Heart left ventricle (tissue), 16 donors: ENCODE measurements around the gene KRT4. TPM values are rescaled to one million over a fixed set of nuclear protein-coding genes. Genes with fewer than 3 reads are reported as not detected.

ENCODE experiments used
- ATAC-seq, 4 donors: fragments of 200-7000 bp; cut with Tn5 transposase; one replicate each; pipeline ENCODE4 v1.9.1; 2020 to 2022; ENCODE audit warnings: moderate library complexity in 4 of 4, mild to moderate bottlenecking in 3 of 4, moderate number of reproducible peaks in 1 of 4
- DNase-seq, 5 donors: peaks; one replicate each; pipeline ENCODE4 v3.0.0-alpha.2; 2020
- H3K27ac ChIP-seq, 12 donors: fragments of 200-600 bp; sonication (generic) in 4 of 12; one replicate each; pipeline versions ENCODE4 v1.5.0 to v1.8.0; 2016 to 2022; ENCODE audit warnings: mild to moderate bottlenecking in 2 of 12
- H3K27me3 ChIP-seq, 9 donors: fragments of 200-600 bp; sonication (generic) in 2 of 9; one replicate each; pipeline versions ENCODE4 v1.5.1 to v1.8.0; 2016 to 2022; ENCODE audit warnings: mild to moderate bottlenecking in 3 of 9
- H3K36me3 ChIP-seq, 9 donors: fragments of 200-600 bp; sonication (generic) in 2 of 9; one replicate each; pipeline versions ENCODE4 v1.5.0 to v1.8.0; 2018 to 2022; ENCODE audit warnings: mild to moderate bottlenecking in 2 of 9
- H3K4me1 ChIP-seq, 12 donors: fragments of 200-600 bp; sonication (generic) in 4 of 12; one replicate each; pipeline versions ENCODE4 v1.5.0 to v1.8.0; 2016 to 2022; ENCODE audit warnings: mild to moderate bottlenecking in 3 of 12
- H3K4me3 ChIP-seq, 12 donors: fragments of 200-600 bp; sonication (generic) in 4 of 12; one replicate each; pipeline versions ENCODE4 v1.5.0 to v1.8.0; 2017 to 2022; ENCODE audit warnings: mild to moderate bottlenecking in 9 of 12, moderate library complexity in 4 of 12
- H3K9me3 ChIP-seq, 12 donors: fragments of 200-600 bp; sonication (generic) in 4 of 12; one replicate each; pipeline versions ENCODE4 v1.5.0 to v1.8.0; 2016 to 2022; ENCODE audit warnings: mild to moderate bottlenecking in 1 of 12
- POLR2A ChIP-seq, 2 donors: fragments of 450-650 bp; IDR thresholded peaks; one replicate each; pipeline ENCODE4 v1.6.1; 2017; ENCODE audit warnings: antibody characterized with exemption in 2 of 2, mild to moderate bottlenecking in 2 of 2, moderate library complexity in 2 of 2
- WGBS, 4 donors: extraction: QIAGEN DNeasy Blood & Tissue Kit in 2 of 4; methylation state at CpG; one replicate each; pipeline versions ENCODE4 v1.1.5 to v1.1.7; 2013 to 2018; 5-methylcytosine and 5-hydroxymethylcytosine counted together
- intact Hi-C, 10 donors: fragments of 100-400 bp; cut with DNase I; formaldehyde crosslinking; loops; one replicate each; pipeline versions ENCODE4 v1.11.1 to v1.14.2; 2022
- polyA plus RNA-seq, 2 donors: library from polyadenylated mRNA; stranded (reverse); fragments of 200-250 nt; gene quantifications; one replicate each; pipeline ENCODE4 v1.2.3, GENCODE V29; 2013
- total RNA-seq, 9 donors: library from RNA; depleted of rRNA in 2 of 9; stranded (reverse); fragments of >200 nt in 2 of 9; fragmentation: NEBNext Ultra II Directional in 3 of 9; extraction: Animal tissue kit (Norgen Biotek cat#: 25700) in 3 of 9; gene quantifications; one replicate each; pipeline versions ENCODE4 v1.1.0 to v1.2.4, GENCODE V29; 2016 to 2023
- TF ChIP-seq, protein P1 (sequence below), 12 donors: fragments of 200-600 bp; sonication (generic) in 4 of 12; IDR thresholded peaks; one replicate each; pipeline versions ENCODE4 v1.5.0 to v1.8.0; 2018 to 2022; ENCODE audit warnings: antibody characterized with exemption in 12 of 12, mild to moderate bottlenecking in 5 of 12
- donor health status: ischemic (EF 13 %, LVEDD 7.1; RV severe dilation, severe dysfunction).
- donor health status: healthy with polysubstance abuse.
- donor health status: DM: no; HTN: yes; CAD: no.
- donor health status: DM: no; HTN: no; CAD: no.
- donor health status: ischemic (EF 25% LVEDD 6.9; RV normal size, moderate dysfunction).
- donor health status: ischemic (EF 25% LVEDD 5.7; RV mildly dilated, moderate dysfunction).
- donor health status: healthy.
- donor health status: DM: yes; HTN: yes; CAD: no.
- donor health status: ischemic (EF 35%, LVEDD 5.7; RV mildly dilated, moderate dysfunction).
- donor health status: nonischemic (EF 11% LVEDD 7.7; RV severe dilation, severe dysfunction).
- donor health status: DM: yes; HTN: yes; CAD: no.
- donor health status: PGD.
- donor health status: ischemic (EF 29% LVEDD 5.4; RV normal size, mild dysfunction).
- donor health status: nonischemic (EF 23%, LVEDD 6.1; RV moderate dilation, normal function).

Gene KRT4
- total and polyA plus RNA-seq, 11 donors = 0.51 TPM; not detected in 10

DNA sequence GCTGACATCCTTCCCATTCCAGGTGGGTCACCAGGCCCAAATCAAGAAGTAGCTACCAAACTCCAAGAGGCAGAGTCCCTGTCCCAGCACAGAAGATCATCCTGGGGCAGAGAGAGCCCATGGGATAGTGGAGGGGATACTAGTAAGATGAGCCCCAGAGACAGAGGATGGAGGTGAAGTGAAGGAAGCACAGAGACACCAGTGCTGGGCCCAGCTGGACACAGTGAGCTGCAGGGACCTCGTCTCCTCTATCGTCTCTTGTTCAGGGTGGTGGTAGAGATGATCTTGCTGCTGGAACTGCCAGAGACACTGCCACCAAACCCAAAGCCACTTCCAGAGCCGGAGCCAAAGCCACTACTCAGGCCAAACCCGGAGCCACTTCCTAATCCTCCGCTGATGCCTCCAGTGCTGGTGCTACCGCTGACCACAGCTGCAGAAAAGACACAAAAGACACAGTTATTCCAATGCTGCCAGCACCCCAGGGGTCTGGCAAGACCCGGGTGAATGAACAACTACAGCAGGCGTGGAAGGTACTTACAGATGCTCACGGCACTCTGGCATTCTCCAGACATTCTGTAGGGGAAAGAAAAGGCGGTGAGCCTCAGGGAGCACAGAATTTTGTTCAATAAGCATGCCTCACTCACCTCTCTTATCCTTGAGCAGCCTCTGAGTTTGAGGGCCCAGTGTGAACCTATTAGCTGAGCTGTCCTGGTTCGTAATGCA, 6.9 kb downstream of the KRT4 start:
- Histone ChIP-seq H3K4me1 (no peaks in the 10 kb centered on the region), H3K27ac (no peak overlapping the region), H3K36me3 (no peaks in the 10 kb centered on the region), H3K27me3 (peaks cover 0 to 16% (median 0%) of the 10 kb centered on the region in 9 donors), H3K9me3 (no peaks in the 10 kb centered on the region), H3K4me3 (no peak overlapping the region)
- ATAC-seq (no peak), DNase-seq (no peak)
- 82 to 89% (median 86%) methylated on average over 10 to 11 of the region's 11 CpGs for WGBS, 4 donors
- intact Hi-C loops = no loop called here
- TF ChIP-seq, protein P1, sequence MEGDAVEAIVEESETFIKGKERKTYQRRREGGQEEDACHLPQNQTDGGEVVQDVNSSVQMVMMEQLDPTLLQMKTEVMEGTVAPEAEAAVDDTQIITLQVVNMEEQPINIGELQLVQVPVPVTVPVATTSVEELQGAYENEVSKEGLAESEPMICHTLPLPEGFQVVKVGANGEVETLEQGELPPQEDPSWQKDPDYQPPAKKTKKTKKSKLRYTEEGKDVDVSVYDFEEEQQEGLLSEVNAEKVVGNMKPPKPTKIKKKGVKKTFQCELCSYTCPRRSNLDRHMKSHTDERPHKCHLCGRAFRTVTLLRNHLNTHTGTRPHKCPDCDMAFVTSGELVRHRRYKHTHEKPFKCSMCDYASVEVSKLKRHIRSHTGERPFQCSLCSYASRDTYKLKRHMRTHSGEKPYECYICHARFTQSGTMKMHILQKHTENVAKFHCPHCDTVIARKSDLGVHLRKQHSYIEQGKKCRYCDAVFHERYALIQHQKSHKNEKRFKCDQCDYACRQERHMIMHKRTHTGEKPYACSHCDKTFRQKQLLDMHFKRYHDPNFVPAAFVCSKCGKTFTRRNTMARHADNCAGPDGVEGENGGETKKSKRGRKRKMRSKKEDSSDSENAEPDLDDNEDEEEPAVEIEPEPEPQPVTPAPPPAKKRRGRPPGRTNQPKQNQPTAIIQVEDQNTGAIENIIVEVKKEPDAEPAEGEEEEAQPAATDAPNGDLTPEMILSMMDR (IDR thresholded peaks at IDR 0.05) = no peak
- no peak for TF ChIP-seq POLR2A (IDR thresholded peaks at IDR 0.05)

DNA sequence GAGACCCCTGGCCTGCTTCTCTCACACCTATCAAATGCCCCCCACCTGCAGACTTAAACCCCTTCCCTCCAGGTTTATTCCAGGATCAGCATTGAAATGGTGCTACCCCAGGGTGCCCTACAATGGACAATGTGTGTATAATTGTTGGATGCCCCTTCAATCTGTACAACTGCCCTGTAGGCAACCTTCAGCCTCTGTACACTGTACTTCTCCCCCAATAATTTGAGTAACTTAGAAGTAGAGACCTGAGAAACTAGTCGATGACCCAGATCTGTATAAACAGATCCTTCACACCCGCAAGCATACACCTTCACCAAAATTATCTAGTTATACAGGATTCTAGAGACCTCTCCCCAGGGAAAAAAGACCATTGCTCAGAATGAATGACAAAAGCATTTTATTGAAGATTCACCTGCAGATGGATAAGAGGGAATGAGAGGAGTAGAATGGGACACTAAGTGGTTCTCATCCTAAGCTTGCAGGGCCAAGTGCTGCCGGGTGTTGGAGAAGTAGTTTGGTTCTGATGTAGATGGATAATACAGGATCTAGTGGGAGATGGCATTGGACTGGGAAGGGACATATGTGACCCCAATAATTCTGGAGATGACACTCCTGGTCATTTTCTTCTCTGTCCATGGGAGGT, 7.6 kb downstream of the KRT4 start:
- H3K27ac ChIP-seq = no peak overlapping the region
- 88 to 99% (median 94%) methylated on average over 3 of the region's 3 CpGs for WGBS, 4 donors
- no peaks in the 10 kb centered on the region for H3K36me3 ChIP-seq
- no peak overlapping the region for H3K4me3 ChIP-seq
- ATAC-seq (no peak), DNase-seq (no peak)
- intact Hi-C loops = no loop called here
- H3K27me3 ChIP-seq = peaks cover 0 to 16% (median 0%) of the 10 kb centered on the region in 9 donors
- TF ChIP-seq, protein P1 (IDR thresholded peaks at IDR 0.05) = no peak
- TF ChIP-seq POLR2A (IDR thresholded peaks at IDR 0.05) = no peak
- H3K9me3 ChIP-seq = no peaks in the 10 kb centered on the region
- H3K4me1 ChIP-seq = no peaks in the 10 kb centered on the region

DNA sequence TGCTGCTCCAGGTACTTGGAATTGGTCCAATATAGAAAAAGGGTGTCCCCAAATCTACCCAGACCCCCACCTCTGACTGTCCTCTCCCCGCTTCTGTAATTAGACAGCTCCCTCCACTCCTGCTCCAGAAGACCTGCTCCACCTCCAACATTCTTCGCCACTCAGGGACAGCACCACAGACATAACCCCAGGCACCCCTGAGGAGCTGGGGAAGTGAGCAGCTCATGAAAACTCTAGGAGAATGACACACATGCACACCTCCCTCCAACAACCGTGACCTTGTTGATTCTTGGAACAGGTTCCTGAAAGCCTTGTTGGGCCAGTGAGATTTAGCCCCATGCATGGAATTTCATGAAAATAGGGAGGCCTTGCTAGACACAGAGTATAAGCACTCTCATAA, 8.2 kb downstream of the KRT4 start:
- WGBS, 4 donors = 67 to 76% (median 76%) methylated on average over 3 of the region's 3 CpGs
- TF ChIP-seq, protein P1 (IDR thresholded peaks at IDR 0.05) = no peak
- no peak for TF ChIP-seq POLR2A (IDR thresholded peaks at IDR 0.05)
- no peaks in the 10 kb centered on the region for H3K4me1 ChIP-seq
- H3K9me3 ChIP-seq = no peaks in the 10 kb centered on the region
- ATAC-seq = no peak
- H3K27me3 ChIP-seq = peaks cover 0 to 16% (median 0%) of the 10 kb centered on the region in 9 donors
- no peaks in the 10 kb centered on the region for H3K36me3 ChIP-seq
- DNase-seq = no peak
- H3K27ac ChIP-seq = no peak overlapping the region
- no peak overlapping the region for H3K4me3 ChIP-seq
- intact Hi-C loops = no loop called here

DNA sequence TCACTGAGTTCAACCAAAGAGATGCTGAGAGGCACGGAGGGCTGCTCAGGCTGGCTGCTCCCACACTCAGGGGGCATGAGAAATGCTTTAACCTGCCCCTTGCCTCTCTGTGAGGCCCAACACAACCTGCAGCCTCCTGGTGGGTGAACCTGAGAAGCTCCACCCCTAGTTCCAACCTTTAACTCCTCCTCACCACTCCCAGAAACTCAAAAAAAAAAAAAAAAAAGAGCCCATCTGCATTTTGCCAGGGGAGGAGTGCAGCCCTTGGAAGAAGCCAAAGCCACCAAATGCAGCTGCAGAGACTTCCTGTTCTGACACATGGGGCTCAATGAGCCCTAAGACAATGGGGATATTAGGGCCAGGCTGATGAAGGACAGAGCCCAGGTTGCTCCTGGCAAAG, 8.9 kb downstream of the KRT4 start:
- intact Hi-C loops = no loop called here
- DNase-seq (no peak), ATAC-seq (no peak)
- H3K9me3 ChIP-seq = no peaks in the 10 kb centered on the region
- no peak overlapping the region for H3K27ac ChIP-seq
- H3K36me3 ChIP-seq = no peaks in the 10 kb centered on the region
- peaks cover 0 to 16% (median 0%) of the 10 kb centered on the region in 9 donors for H3K27me3 ChIP-seq
- no peak overlapping the region for H3K4me3 ChIP-seq
- no peaks in the 10 kb centered on the region for H3K4me1 ChIP-seq
- TF ChIP-seq, protein P1 (IDR thresholded peaks at IDR 0.05) = no peak
- TF ChIP-seq POLR2A (IDR thresholded peaks at IDR 0.05) = no peak
- WGBS, 4 donors = 13 to 63% (median 24%) methylated on average over 1 of the region's 1 CpG
